ENCODE measurements around the gene CEP104. TPM values are rescaled to one million over a fixed set of nuclear protein-coding genes. Genes with fewer than 3 reads are reported as not detected.

The CEP104 gene
- total and polyA plus RNA-seq, 2 experiments from 2014 or later = 12.3 to 29.8 TPM

DNA sequence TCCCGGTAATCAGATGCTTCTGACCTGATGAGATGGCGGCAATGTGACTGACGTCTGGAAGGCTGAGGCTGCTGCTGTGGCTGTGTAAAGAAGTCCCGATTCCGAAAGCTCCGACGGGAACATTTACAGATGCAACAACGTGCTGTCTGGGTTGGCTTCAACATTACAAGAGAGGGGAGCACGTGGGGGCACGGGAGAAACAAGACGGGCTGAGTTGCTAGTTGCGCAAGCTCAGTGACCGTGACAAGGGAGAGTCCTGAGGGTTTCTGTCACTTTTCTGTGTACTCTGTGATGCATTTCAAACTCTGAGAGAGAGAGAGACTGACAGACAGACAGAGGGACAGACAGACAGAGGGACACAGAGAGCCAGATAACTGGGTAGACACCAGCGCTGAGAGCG is 35.1 kb downstream of the CEP104 start:
- Histone ChIP-seq H3K9me3 (ENCODE audit: low read depth) (no peaks in the 10 kb centered on the region), H3K79me2 (ENCODE audit: insufficient read depth) (no peaks in the 10 kb centered on the region), H3K9ac (no peak overlapping the region), H3K4me3 (no peak overlapping the region), H3K27me3 (replicated peaks; ENCODE audit: insufficient read depth) (no peaks in the 10 kb centered on the region), H4K20me1 (ENCODE audit: insufficient read depth) (no peaks in the 10 kb centered on the region), H3K27ac (no peak overlapping the region), H3K9me2 (ENCODE audit: insufficient read depth) (no peaks in the 10 kb centered on the region), H2AFZ (no peak overlapping the region), H3K36me3 (ENCODE audit: low read depth) (peaks cover 9% of the 10 kb centered on the region; the same call in 1 of the 2 replicates), H3K4me2 (ENCODE audit: unreplicated experiment) (no peak overlapping the region), H3F3A (ENCODE audit: insufficient read depth) (no peaks in the 10 kb centered on the region), H3K4me1 (ENCODE audit: insufficient read depth) (no peaks in the 10 kb centered on the region)
- no peak for TF ChIP-seq EZH2phosphoT487 (IDR thresholded peaks at IDR 0.05; ENCODE audit: insufficient read depth, low read depth)
- no peak for DNase-seq
- WGBS, 2 experiments (ENCODE audit: low coverage in 1 of 2, low lambda C conversion rate in 2 of 2, missing lambda C conversion rate in 2 of 2) = 87 to 89% methylated on average over 15 of the region's 15 CpGs
- in situ Hi-C loops (cut with MboI) = no loop called here

DNA sequence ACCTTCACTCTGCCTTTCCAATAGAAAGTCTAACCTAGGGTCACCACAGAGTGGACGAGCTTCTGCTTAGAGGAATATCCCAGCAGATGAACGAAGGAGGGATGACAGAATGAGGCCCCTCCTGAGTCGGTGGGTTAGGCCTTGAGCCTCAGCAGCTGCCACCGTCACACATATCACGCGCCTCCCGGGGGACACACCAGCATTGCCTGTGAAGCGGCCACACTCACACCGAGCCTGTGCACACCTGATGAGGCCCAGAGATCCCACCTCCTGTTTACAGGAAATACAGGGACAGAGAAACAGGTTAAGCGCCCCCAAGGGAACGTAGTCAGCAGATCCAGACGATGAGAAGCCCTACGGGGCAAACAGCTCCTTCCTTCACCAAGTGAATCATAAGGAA is 35.6 kb downstream of the CEP104 start:
- Histone ChIP-seq H3K9ac (no peak overlapping the region), H3K9me2 (ENCODE audit: insufficient read depth) (no peaks in the 10 kb centered on the region), H2AFZ (no peak overlapping the region), H3K4me3 (no peak overlapping the region), H3K79me2 (ENCODE audit: insufficient read depth) (no peaks in the 10 kb centered on the region), H3F3A (ENCODE audit: insufficient read depth) (no peaks in the 10 kb centered on the region), H3K4me2 (ENCODE audit: unreplicated experiment) (no peak overlapping the region), H3K9me3 (ENCODE audit: low read depth) (no peaks in the 10 kb centered on the region), H3K27me3 (replicated peaks; ENCODE audit: insufficient read depth) (no peaks in the 10 kb centered on the region), H3K27ac (no peak overlapping the region), H4K20me1 (ENCODE audit: insufficient read depth) (no peaks in the 10 kb centered on the region), H3K4me1 (ENCODE audit: insufficient read depth) (no peaks in the 10 kb centered on the region), H3K36me3 (ENCODE audit: low read depth) (peaks cover 9% of the 10 kb centered on the region; the same call in 1 of the 2 replicates)
- 93 to 95% methylated on average over 13 of the region's 13 CpGs for WGBS, 2 experiments (ENCODE audit: low coverage in 1 of 2, low lambda C conversion rate in 2 of 2, missing lambda C conversion rate in 2 of 2)
- TF ChIP-seq EZH2 (IDR thresholded peaks at IDR 0.05; ENCODE audit: insufficient read depth, poor library complexity, severe bottlenecking) (no peak), EZH2phosphoT487 (IDR thresholded peaks at IDR 0.05; ENCODE audit: insufficient read depth, low read depth) (no peak)
- in situ Hi-C loops (cut with MboI) = no loop called here
- DNase-seq = no peak

DNA sequence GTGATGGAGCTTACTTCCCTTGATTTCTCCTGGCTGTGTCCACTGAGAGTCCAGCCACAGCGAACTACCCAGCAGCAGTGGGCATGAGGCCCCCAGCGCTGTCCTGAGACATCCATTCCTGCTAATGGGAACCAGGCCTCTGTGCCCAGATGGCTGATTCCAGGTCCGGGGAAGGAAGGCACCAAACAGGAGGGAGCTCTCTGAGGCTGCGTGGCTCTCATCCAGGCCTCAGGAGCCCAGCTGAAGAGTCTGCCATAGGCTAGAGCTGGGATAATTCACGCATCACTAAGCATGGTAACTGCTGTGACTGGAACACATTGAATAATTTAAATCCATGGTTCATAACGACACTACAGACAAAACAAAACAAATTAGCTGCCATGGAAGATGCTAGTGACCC is 36.0 kb downstream of the CEP104 start:
- in situ Hi-C loops (cut with MboI) = no loop called here
- Histone ChIP-seq H3K4me2 (ENCODE audit: unreplicated experiment) (no peak overlapping the region), H3K4me3 (no peak overlapping the region), H3K36me3 (ENCODE audit: low read depth) (peaks cover 7% of the 10 kb centered on the region; the same call in 1 of the 2 replicates), H3K9ac (no peak overlapping the region), H2AFZ (no peak overlapping the region), H4K20me1 (ENCODE audit: insufficient read depth) (no peaks in the 10 kb centered on the region), H3K9me3 (ENCODE audit: low read depth) (no peaks in the 10 kb centered on the region), H3K4me1 (ENCODE audit: insufficient read depth) (no peaks in the 10 kb centered on the region), H3K27me3 (replicated peaks; ENCODE audit: insufficient read depth) (no peaks in the 10 kb centered on the region), H3F3A (ENCODE audit: insufficient read depth) (no peaks in the 10 kb centered on the region), H3K9me2 (ENCODE audit: insufficient read depth) (no peaks in the 10 kb centered on the region), H3K79me2 (ENCODE audit: insufficient read depth) (no peaks in the 10 kb centered on the region), H3K27ac (no peak overlapping the region)
- TF ChIP-seq EZH2phosphoT487 (IDR thresholded peaks at IDR 0.05; ENCODE audit: insufficient read depth, low read depth) (no peak), EZH2 (IDR thresholded peaks at IDR 0.05; ENCODE audit: insufficient read depth, poor library complexity, severe bottlenecking) (no peak)
- WGBS, 2 experiments (ENCODE audit: low coverage in 1 of 2, low lambda C conversion rate in 2 of 2, missing lambda C conversion rate in 2 of 2) = 72 to 76% methylated on average over 6 of the region's 6 CpGs
- DNase-seq = no peak

DNA sequence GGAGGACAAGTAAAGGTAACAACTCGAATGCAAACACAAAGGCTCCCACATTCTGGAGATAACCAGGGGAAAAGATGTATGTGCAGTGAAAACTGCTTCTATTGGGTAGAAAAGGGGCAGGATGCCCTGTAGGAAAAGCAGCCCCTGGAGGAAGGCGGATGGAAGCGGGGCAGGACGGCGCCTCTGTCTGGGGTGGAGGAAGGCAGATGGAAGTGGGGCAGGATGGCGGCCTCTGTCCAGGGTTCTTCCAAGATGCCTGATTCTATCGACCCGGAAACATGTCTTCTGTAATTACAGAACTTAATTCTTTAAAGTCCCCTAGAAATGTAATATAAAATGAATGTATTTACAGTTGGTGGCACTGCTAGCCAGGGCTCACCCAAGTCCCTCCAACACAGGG is 36.7 kb downstream of the CEP104 start:
- H4K20me1 ChIP-seq (ENCODE audit: insufficient read depth) = no peaks in the 10 kb centered on the region
- no peak overlapping the region for H2AFZ ChIP-seq
- H3K27ac ChIP-seq = no peak overlapping the region
- no peaks in the 10 kb centered on the region for H3K79me2 ChIP-seq (ENCODE audit: insufficient read depth)
- no peak for TF ChIP-seq EZH2 (IDR thresholded peaks at IDR 0.05; ENCODE audit: insufficient read depth, poor library complexity, severe bottlenecking)
- TF ChIP-seq EZH2phosphoT487 (IDR thresholded peaks at IDR 0.05; ENCODE audit: insufficient read depth, low read depth) = no peak
- no peak overlapping the region for H3K4me3 ChIP-seq
- 90 to 92% methylated on average over 8 of the region's 8 CpGs for WGBS, 2 experiments (ENCODE audit: low coverage in 1 of 2, low lambda C conversion rate in 2 of 2, missing lambda C conversion rate in 2 of 2)
- H3F3A ChIP-seq (ENCODE audit: insufficient read depth) = no peaks in the 10 kb centered on the region
- no peaks in the 10 kb centered on the region for H3K27me3 ChIP-seq (replicated peaks; ENCODE audit: insufficient read depth)
- in situ Hi-C loops (cut with MboI) = no loop called here
- no peaks in the 10 kb centered on the region for H3K9me2 ChIP-seq (ENCODE audit: insufficient read depth)
- no peaks in the 10 kb centered on the region for H3K9me3 ChIP-seq (ENCODE audit: low read depth)
- H3K4me1 ChIP-seq (ENCODE audit: insufficient read depth) = no peaks in the 10 kb centered on the region
- H3K36me3 ChIP-seq (ENCODE audit: low read depth) = peaks cover under 1% of the 10 kb centered on the region; the same call in 1 of the 2 replicates
- no peak for DNase-seq
- H3K4me2 ChIP-seq (ENCODE audit: unreplicated experiment) = no peak overlapping the region
- H3K9ac ChIP-seq = no peak overlapping the region

DNA sequence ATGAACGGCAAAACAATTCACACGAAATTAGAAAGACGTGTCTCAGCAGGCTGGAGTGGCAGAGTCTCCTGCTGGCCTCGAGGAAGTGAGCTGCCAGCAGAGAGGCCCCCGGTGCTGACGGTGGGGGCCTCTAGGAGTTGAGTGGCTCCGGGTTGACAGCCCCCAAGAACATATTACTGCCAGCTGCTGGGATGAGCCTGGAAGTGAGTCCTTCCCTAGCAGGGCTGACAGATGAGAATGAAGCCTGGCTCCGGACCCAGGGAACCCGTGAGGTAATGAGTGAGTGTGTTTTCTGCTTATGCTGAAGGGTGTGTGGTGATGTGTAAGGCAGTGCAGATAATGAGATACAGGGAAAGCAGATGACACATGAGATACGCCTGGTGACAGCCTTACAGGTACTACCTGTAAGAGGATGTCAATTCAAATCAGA is 37.2 kb downstream of the CEP104 start:
- Histone ChIP-seq H4K20me1 (ENCODE audit: insufficient read depth) (no peaks in the 10 kb centered on the region), H3F3A (ENCODE audit: insufficient read depth) (no peaks in the 10 kb centered on the region), H2AFZ (no peak overlapping the region), H3K27me3 (replicated peaks; ENCODE audit: insufficient read depth) (no peaks in the 10 kb centered on the region), H3K9me3 (ENCODE audit: low read depth) (no peaks in the 10 kb centered on the region), H3K9ac (no peak overlapping the region), H3K4me2 (ENCODE audit: unreplicated experiment) (no peak overlapping the region), H3K4me1 (ENCODE audit: insufficient read depth) (no peaks in the 10 kb centered on the region), H3K9me2 (ENCODE audit: insufficient read depth) (no peaks in the 10 kb centered on the region), H3K79me2 (ENCODE audit: insufficient read depth) (no peaks in the 10 kb centered on the region), H3K4me3 (no peak overlapping the region), H3K36me3 (ENCODE audit: low read depth) (no peaks in the 10 kb centered on the region; the same call in 1 of the 2 replicates), H3K27ac (no peak overlapping the region)
- TF ChIP-seq EZH2 (IDR thresholded peaks at IDR 0.05; ENCODE audit: insufficient read depth, poor library complexity, severe bottlenecking) = no peak
- no peak for TF ChIP-seq EZH2phosphoT487 (IDR thresholded peaks at IDR 0.05; ENCODE audit: insufficient read depth, low read depth)
- DNase-seq = no peak
- WGBS, 2 experiments (ENCODE audit: low coverage in 1 of 2, low lambda C conversion rate in 2 of 2, missing lambda C conversion rate in 2 of 2) = 62 to 63% methylated on average over 10 of the region's 10 CpGs
- in situ Hi-C loops (cut with MboI) = no loop called here
